DOHH2 (cell line): ENCODE results near the gene PTPRK.

ENCODE experiments used
- H3F3A ChIP-seq: fragments of 200-600 bp; sonication (generic), shearing (Covaris generic); 2 replicates; pipeline ENCODE4 v1.6.0; 2016; ENCODE audit warnings: antibody characterized with exemption, mild to moderate bottlenecking; ENCODE audit not compliant: control insufficient read depth, insufficient read depth
- H3K27ac ChIP-seq: fragments of 200-600 bp; sonication (generic); 2 replicates; pipeline ENCODE4 v1.5.1; 2014; ENCODE audit warnings: low read depth, mild to moderate bottlenecking, low read length, moderate library complexity
- H3K27me3 ChIP-seq: fragments of 200-600 bp; sonication (generic); 2 replicates; pipeline ENCODE4 v1.6.1; 2014; ENCODE audit warnings: mild to moderate bottlenecking, low read length, mixed read lengths; ENCODE audit not compliant: control insufficient read depth
- H3K36me3 ChIP-seq: fragments of 200-600 bp; sonication (generic); 2 replicates; pipeline ENCODE4 v1.6.1; 2014; ENCODE audit warnings: mild to moderate bottlenecking, low read length, moderate library complexity, mixed read lengths; ENCODE audit not compliant: control insufficient read depth
- H3K4me1 ChIP-seq: fragments of 200-600 bp; sonication (generic); 2 replicates; pipeline ENCODE4 v1.6.1; 2014; ENCODE audit warnings: mild to moderate bottlenecking, low read length, mixed read lengths; ENCODE audit not compliant: control insufficient read depth
- H3K4me2 ChIP-seq: fragments of 200-600 bp; sonication (generic); 2 replicates; pipeline ENCODE4 v1.6.0; 2014; ENCODE audit warnings: mild to moderate bottlenecking, low read length, moderate library complexity
- H3K4me3 ChIP-seq: fragments of 200-600 bp; sonication (generic); 2 replicates; pipeline ENCODE4 v1.5.1; 2014; ENCODE audit warnings: mild to moderate bottlenecking, low read length, mixed read lengths
- H3K79me2 ChIP-seq: fragments of 200-600 bp; sonication (generic); 2 replicates; pipeline ENCODE4 v1.6.1; 2014; ENCODE audit warnings: mild to moderate bottlenecking, low read length, mixed read lengths; ENCODE audit not compliant: control insufficient read depth
- H3K9me2 ChIP-seq: fragments of 200-600 bp; sonication (generic); replicated peaks from 2 replicates; pipeline ENCODE4 v1.6.1; 2014; ENCODE audit warnings: mild to moderate bottlenecking, low read length, mixed read lengths; ENCODE audit not compliant: control insufficient read depth
- H3K9me3 ChIP-seq: fragments of 200-600 bp; sonication (generic); 2 replicates; pipeline ENCODE4 v1.6.1; 2014; ENCODE audit warnings: antibody characterized with exemption, low read length, mixed read lengths; ENCODE audit not compliant: control insufficient read depth, insufficient read depth
- H4K20me1 ChIP-seq: fragments of 200-600 bp; sonication (generic); 2 replicates; pipeline ENCODE4 v1.6.0; 2014; ENCODE audit warnings: low read depth, mild to moderate bottlenecking, antibody characterized with exemption, low read length, moderate library complexity; ENCODE audit not compliant: control insufficient read depth, insufficient read depth
- CTCF ChIP-seq: fragments of 200-600 bp; sonication (generic); IDR thresholded peaks from one replicate; pipeline ENCODE4 v1.5.1; 2014; ENCODE audit warnings: antibody characterized with exemption, mild to moderate bottlenecking, low read depth, low read length; ENCODE audit not compliant: poor library complexity, severe bottlenecking
- EZH2phosphoT487 ChIP-seq: fragments of 200-600 bp; sonication (generic); IDR thresholded peaks from 2 replicates; pipeline ENCODE4 v1.6.1; 2017; ENCODE audit warnings: borderline replicate concordance, mild to moderate bottlenecking, antibody characterized with exemption, low read length, moderate library complexity, mixed read lengths

Gene PTPRK

GRCh38 chr6:128351255-128351514, 169.2 kb downstream of the PTPRK start:
- Histone ChIP-seq H3K9me3 (no peaks in the 10 kb centered on the region), H3F3A (no peaks in the 10 kb centered on the region), H3K9me2 (no peaks in the 10 kb centered on the region), H3K36me3 (no peaks in the 10 kb centered on the region), H3K4me1 (no peaks in the 10 kb centered on the region), H3K4me2 (no peak overlapping the region), H3K27ac (no peak overlapping the region), H3K79me2 (no peaks in the 10 kb centered on the region), H3K27me3 (no peaks in the 10 kb centered on the region), H4K20me1 (no peaks in the 10 kb centered on the region), H3K4me3 (no peak overlapping the region)
- TF ChIP-seq EZH2phosphoT487: no peak
- no peak for TF ChIP-seq CTCF

- Histone ChIP-seq H4K20me1 (no peaks in the 10 kb centered on the region), H3K36me3 (no peaks in the 10 kb centered on the region), H3K27ac (no peak overlapping the region), H3K9me2 (no peaks in the 10 kb centered on the region), H3K79me2 (no peaks in the 10 kb centered on the region), H3K4me3 (no peak overlapping the region), H3F3A (no peaks in the 10 kb centered on the region), H3K9me3 (no peaks in the 10 kb centered on the region), H3K27me3 (no peaks in the 10 kb centered on the region), H3K4me1 (no peaks in the 10 kb centered on the region), H3K4me2 (no peak overlapping the region)
- no peak for TF ChIP-seq CTCF
- no peak for TF ChIP-seq EZH2phosphoT487
Measured at GRCh38 chr6:128350416-128351254, 169.8 kb downstream of the PTPRK start.

- no peaks in the 10 kb centered on the region for H3K9me3 ChIP-seq
- no peak overlapping the region for H3K27ac ChIP-seq
- no peaks in the 10 kb centered on the region for H3K27me3 ChIP-seq
- no peaks in the 10 kb centered on the region for H4K20me1 ChIP-seq
- no peaks in the 10 kb centered on the region for H3F3A ChIP-seq
- H3K36me3 ChIP-seq: no peaks in the 10 kb centered on the region
- TF ChIP-seq EZH2phosphoT487 (no peak), CTCF (no peak)
- H3K79me2 ChIP-seq: no peaks in the 10 kb centered on the region
- no peak overlapping the region for H3K4me2 ChIP-seq
- H3K9me2 ChIP-seq: no peaks in the 10 kb centered on the region
- no peak overlapping the region for H3K4me3 ChIP-seq
- no peaks in the 10 kb centered on the region for H3K4me1 ChIP-seq
Measured at GRCh38 chr6:128347123-128347522, 173.3 kb downstream of the PTPRK start.
